NCI-H146 treated with DMSO at 0.1 percent for 48 hours (cell line): ENCODE results near the gene VPS16.

Experiments
- DNase-seq: peaks from one replicate; lab custom pipeline; 2025; ENCODE audit not compliant: unreplicated experiment; lab: John Stamatoyannopoulos, UW

Gene VPS16

DNA sequence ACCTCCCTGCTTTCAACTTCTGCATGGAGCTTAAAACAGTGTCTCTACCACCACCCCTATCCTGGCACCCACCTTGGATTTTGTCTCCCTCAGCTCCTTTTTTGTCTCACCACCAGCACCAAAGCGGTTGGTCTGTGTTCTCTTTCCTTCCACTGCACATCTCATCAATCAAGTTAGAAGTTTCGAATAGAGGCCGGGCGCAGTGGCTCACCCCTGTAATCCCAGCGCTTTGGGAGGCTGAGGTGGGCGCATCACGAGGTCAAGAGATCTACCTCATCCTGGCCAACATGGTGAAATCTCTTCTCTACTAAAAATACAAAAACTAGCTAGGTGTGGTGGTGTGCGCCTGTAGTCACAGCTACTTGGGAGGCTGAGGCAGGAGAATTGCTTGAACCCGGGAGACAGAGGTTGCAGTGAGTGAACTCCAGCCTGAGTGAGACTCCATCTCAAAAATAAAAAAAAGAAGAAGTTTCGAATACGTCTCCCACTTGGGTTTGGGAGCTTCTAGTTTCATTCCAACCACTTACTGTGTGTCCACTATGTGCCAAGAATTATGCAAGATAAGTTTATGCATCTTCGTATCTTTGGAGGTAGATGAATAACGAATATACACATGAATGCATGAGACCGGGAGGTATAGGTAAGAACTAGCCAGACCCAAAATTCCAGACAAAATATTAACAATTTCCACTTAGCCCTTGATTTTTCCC, 6.0 kb upstream of the VPS16 start:
- no peak for DNase-seq

GRCh38 chr20:2835331-2835796, 5.2 kb upstream of the VPS16 start:
- DNase-seq: no peak

DNA sequence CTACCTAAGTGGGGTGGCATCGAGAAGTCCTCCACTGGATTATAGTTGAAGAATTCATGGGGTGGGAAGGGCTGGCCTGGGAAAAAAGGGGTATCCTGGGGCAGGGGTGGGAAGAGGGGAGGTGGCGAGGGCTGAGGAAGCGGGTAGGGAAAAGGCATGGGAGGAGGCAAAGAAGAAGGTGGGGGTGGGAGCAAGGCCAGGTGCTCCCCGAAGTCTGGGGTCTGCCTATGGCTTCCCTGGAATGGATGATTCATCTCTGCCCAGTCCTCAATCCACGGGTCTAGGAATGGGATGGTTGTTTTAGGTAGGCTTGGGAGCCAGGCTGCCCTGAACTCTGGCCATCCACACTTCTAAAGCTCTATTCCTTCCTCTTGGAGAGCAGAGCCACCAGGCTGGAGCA, 4.5 kb upstream of the VPS16 start:
- DNase-seq: no peak

DNA sequence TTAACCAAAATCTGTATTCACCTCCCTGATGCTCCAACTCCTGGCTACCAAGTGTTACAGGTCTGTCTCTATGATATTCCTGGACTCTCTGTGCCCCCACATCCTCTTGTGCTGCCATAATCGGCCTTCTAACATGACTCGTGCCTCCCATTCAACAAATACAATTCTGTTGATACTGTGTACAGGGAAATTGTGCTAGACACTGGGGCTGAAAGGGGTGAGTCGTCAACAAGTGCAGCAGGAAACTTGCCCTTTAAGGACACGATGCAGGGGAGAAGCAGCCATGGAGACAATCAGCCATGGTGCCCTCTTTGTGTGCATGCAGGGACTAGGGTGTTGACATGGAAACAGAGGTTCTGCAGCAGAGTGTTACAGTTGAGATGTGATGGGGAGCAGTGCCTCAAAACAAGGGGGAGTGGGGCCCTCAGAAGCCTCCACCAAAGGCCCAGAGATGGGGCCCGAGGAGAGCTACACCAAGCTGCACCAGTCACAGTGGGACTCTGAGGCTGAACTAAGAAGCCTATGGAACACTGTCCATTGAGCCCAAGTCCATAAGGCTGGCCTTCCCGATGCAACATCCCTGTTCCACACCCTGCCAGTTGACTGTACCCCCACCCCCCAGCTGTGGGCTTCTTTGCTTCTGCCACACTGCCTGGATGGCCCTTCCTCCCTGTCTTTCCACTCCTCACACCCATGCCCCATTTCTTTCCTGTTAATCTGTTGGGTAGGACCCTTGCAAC, 3.2 kb upstream of the VPS16 start:
- DNase-seq: no peak

GRCh38 chr20:2838170-2838797, 2.3 kb upstream of the VPS16 start:
- DNase-seq: no peak

DNA sequence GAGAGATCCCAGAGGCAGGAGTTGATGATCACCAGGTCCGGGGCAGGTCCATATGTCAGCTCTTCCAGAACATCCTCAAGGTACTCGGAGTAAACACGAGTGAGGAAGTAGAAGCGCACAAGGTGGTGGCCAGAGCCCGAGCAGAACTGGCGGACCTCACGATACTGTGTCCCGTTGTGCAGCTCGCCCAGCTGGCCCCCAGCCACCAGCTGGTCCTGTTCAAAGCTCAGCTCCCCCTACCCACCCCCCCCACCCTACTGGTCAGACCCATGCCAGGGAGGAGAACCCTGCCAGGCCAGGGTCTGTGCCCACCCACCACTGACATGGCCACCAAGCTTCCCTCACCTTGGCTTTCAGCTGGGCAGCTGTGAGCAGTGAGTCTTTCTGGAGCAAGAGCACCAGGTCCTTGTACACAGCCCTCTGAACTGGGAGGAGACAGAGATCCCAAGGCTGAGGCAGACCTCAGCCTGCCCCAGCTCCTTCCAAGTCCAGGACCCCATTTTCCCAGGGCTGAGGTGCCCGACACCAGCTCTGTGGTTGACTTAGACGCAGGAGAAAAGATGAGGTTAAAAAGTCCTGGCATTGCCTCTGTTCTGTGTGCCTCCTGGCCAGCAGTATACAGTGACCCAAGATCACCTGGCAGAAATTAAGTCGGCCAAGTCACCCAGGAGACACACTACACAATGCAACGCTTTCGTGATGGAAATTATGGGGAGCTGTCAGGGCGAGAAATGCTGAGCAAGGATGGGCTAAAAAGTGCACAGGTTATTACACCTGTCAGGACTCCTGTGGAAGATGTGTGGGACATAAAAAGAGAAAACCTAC, 1.5 kb upstream of the VPS16 start:
- no peak for DNase-seq

DNA sequence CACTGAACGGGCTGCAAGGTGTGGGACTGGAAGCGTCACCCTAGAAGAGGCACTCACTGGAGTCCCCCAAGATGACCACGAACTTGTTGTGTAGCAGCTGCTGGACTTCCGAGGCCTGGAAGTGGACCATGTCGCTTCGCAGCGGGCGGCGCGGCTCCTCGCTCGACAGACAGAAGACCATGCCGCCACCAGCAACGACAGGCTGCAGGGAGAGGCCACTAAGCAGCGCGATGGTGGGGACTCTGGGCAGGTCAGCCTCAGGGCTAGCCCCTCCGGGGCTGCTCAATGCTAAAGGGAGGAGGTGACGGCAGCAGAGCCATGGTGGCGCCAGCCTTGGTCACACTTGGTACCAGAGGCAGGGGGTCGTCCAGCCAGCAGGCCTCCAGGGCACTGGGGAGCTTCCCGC, 810 bp upstream of the VPS16 start:
- DNase-seq: no peak

GRCh38 chr20:2840967-2841531, 504 bp downstream of the VPS16 start:
- DNase-seq: no peak

GRCh38 chr20:2845607-2846006, 5.1 kb downstream of the VPS16 start:
- no peak for DNase-seq

DNA sequence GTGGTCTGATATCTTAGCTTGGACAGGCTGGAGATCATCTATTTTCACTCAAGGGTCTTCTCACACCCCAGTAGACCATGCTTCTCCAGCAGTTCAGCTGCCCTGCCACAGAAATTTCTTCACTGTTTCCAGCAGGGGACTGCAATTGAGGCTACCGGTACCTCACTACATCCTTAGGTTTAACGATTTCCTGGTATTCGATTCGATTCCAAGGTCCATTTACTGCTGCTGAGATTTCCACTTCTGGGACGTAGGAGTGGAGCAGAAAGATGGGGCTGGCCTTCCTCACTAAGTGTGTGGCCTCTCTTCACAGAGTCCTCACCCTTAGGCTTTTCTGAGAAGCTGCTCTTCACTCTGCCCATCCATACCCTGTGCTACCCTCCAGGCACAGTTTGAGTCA, 6.2 kb downstream of the VPS16 start:
- DNase-seq: no peak

DNA sequence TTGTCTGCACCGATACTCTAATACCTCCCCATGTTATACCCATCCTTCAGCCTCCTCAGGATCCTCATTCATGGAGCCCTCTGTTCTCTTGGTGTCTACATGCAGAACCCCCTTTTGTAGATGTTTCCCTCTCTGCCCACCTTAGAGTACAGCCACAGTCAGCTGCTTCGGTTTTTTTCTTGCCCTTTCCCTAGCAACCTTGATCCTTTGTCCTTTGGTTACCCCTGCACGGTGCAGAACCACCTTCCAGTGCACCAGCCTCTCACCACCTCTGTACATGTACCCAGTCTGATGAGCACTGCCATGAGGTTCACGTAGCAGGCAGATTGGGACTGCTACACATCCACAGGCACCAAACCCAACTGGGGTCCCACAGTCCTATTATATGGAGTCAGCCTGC, 7.3 kb downstream of the VPS16 start:
- no peak for DNase-seq

- DNase-seq: no peak
These were observed 9.0 kb downstream of the VPS16 start for GRCh38 chr20:2849529-2849928.

- no peak for DNase-seq
These were observed 10.5 kb downstream of the VPS16 start for GRCh38 chr20:2851086-2851485.

GRCh38 chr20:2858591-2858990, 18.0 kb downstream of the VPS16 start:
- DNase-seq: no peak

DNA sequence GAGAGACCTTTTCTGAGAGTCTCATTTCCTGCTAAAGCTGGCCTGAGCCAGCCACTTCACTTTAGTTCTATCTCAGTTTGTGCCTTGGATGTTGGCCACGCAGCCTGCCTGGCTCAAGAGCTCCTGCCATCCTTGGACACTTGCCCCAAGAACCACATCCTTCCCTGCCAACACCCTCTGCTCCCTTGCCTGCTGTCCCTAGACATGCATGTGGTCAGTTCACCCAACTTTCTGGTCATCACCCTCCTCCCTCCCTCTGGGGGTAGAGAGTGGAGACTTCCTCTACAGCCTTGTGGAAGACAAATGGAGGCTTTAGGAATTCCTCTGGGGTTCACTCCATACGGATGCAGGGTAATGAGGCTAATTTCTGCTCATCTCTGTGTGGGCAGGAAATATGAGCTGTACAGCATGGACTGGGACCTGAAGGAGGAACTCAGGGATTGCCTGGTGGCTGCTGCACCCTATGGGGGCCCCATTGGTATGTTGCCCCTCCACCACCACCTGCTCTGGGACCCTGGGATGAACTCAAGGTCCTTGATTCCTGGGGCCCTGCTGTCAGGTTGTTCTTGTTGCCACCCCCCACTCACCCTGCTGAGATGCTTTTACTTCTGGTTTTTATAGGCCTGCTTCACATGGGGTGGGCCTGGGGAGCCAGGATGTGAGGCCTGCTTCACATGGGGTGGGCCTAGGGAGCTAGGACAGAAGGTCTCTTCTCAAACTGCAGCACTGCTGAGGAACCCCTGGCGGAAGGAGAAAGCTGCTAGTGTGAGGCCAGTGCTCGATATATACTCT, 19.0 kb downstream of the VPS16 start:
- no peak for DNase-seq

GRCh38 chr20:2864626-2865025, 24.1 kb downstream of the VPS16 start:
- no peak for DNase-seq

DNA sequence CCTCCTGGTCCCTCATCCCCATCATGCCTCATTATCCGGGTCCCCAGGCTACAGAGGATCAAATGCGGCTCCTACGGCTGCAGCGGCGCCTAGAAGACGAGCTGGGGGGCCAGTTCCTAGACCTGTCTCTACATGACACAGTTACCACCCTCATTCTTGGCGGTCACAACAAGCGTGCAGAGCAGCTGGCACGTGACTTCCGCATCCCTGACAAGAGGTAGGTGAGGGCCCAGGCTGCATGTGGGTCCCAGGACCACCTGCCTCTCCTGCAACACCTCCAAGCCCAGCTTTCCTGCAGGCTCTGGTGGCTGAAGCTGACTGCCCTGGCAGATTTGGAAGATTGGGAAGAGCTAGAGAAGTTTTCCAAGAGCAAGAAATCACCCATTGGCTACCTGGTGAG, 24.6 kb downstream of the VPS16 start:
- DNase-seq: no peak

GRCh38 chr20:2865630-2866029, 25.1 kb downstream of the VPS16 start:
- no peak for DNase-seq

GRCh38 chr20:2866236-2866635, 25.7 kb downstream of the VPS16 start:
- no peak for DNase-seq
